ENCODE data around the gene DGCR8.

The DGCR8 gene

DNA sequence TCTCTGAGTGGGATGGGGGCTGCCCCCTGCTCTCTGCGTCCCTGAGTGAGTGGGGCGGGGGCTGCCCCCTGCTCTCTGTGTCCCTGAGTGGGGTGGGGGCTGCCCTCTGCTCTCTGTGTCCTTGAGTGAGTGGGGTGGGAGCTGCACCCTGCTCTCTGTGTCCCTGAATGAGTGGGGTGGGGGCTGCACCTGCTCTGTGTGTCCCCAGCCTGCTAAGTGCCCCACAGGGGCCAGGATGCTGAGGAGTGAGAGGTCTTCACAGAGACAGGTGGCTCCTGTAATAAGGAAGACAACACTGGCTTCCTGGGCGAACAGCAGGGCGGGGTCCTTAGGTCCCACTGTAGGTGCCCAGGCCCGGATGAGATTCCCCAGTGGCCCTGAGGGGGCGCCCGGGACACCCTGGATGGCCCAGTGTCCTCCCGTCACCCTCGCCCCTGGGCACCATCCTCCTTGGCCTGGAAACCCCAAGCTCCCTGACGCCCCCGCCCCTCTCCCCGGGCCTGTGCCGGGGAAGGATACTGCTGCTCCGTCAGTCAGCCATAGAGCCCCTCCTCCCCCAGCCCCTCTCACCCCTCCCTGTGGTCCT is 74.7 kb downstream of the DGCR8 start:
- TF ChIP-seq, protein P1, sequence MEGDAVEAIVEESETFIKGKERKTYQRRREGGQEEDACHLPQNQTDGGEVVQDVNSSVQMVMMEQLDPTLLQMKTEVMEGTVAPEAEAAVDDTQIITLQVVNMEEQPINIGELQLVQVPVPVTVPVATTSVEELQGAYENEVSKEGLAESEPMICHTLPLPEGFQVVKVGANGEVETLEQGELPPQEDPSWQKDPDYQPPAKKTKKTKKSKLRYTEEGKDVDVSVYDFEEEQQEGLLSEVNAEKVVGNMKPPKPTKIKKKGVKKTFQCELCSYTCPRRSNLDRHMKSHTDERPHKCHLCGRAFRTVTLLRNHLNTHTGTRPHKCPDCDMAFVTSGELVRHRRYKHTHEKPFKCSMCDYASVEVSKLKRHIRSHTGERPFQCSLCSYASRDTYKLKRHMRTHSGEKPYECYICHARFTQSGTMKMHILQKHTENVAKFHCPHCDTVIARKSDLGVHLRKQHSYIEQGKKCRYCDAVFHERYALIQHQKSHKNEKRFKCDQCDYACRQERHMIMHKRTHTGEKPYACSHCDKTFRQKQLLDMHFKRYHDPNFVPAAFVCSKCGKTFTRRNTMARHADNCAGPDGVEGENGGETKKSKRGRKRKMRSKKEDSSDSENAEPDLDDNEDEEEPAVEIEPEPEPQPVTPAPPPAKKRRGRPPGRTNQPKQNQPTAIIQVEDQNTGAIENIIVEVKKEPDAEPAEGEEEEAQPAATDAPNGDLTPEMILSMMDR (IDR thresholded peaks at IDR 0.05; ENCODE audit: borderline replicate concordance, control extremely low read depth, extremely low read depth, insufficient read depth, missing control alignments), result no peak
- in situ Hi-C loops (cut with MboI; ENCODE audit: low sequenced_read_pairs, unreplicated experiment), result loop anchor here (10.0 kb wide), 2 partner anchors 100 to 140 kb away; no protein-coding TSS in a partner anchor
- DNase-seq (ENCODE audit: low spot score), result no peak

DNA sequence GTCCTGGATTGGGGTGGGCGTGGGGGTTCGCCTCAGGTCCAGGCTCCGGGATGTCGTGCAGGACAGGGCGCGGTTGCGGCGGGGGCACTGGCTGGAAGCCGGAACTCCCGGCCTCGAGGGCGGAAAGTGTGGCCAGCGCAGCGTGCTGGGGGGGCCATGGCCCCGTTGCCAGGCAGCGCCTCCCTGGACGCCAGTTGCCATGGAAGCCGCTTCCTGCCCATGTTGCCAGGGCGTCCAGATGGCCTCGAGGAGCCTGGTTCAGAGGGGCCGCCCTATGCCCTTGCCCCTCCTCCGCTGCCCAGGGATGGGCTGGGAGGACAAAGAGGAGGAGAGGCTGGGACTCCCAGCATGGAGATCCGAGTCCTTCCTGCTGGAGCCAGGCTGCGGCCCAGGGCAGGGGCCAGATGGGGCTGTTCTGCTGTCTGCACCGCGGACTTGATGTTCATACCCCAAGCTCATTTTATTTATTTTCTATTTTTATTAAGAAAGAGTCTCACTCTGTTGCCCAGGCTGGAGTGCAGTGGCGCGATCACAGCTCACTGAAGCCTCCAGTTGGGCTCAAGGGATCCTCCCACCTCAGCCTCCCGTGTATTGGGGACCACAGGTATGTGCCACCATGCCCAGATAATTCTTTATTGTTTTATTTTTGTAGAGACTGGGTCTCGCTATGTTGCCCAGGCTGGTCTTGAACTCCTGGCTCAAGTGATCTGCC is 75.4 kb downstream of the DGCR8 start:
- no peak for DNase-seq (ENCODE audit: low spot score)
- in situ Hi-C loops (cut with MboI; ENCODE audit: low sequenced_read_pairs, unreplicated experiment), result loop anchor here (10.0 kb wide), 2 partner anchors 99 to 139 kb away; no protein-coding TSS in a partner anchor
- TF ChIP-seq, protein P1 (IDR thresholded peaks at IDR 0.05; ENCODE audit: borderline replicate concordance, control extremely low read depth, extremely low read depth, insufficient read depth, missing control alignments), result no peak

DNA sequence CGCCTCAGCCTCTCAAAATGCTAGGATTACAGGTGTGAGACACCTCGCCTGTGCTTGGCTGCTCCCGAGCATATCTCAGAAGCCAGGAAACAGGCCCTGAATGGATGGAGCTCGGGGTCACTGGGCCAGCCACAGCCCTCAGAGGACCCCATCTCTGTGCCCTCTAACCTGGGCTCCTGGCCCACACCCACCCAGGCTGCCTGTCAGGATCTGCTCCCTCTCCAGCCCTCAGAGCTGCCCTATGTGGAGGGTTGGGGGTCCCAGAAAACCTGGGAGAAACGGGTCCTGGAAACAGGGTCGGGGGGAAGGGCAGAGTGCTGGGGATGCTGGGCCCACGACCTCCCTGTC is 76.0 kb downstream of the DGCR8 start:
- TF ChIP-seq, protein P1 (IDR thresholded peaks at IDR 0.05; ENCODE audit: borderline replicate concordance, control extremely low read depth, extremely low read depth, insufficient read depth, missing control alignments), result no peak
- DNase-seq (ENCODE audit: low spot score), result no peak
- in situ Hi-C loops (cut with MboI; ENCODE audit: low sequenced_read_pairs, unreplicated experiment), result loop anchor here (10.0 kb wide), 2 partner anchors 99 to 139 kb away; no protein-coding TSS in a partner anchor

DNA sequence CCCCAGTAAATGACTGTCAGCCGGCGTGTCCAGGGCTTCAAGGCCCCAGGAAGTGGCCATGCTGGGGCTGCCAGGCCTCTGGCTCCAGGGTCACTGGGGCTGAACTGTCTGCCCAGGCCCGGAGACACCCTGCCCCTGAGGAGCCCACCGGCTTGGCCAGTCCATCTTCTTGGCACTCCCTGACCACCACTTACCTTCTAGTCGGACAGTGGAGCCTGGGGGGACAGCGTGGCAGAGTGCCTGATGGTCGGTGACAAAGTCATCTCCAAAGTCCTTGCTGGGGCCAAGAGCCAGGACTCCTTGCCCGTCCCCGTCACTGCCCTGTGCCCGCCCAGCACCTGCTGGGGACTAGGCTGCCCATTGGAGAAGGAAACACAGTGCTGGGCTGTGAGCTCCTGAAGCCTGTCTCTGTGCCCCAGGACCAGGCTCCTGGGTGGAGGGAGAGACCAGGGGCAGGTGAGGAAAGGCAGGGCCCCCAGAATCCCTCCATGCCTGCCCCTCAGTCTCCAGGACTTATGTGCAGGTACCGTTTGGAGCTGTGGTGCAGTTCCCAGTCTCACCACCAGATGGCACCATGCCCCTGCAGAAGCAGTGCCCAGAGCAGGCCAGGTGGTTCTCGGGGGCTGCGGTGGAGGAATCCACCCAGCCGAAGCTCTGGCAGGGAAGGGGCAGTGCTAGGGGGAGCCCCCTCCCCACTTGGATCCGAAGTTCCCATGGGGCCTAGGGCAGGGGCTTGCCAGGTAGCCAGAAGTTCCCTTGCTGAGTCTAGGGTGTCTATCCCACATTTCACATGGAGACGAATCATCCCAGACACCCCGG is 76.8 kb downstream of the DGCR8 start:
- in situ Hi-C loops (cut with MboI; ENCODE audit: low sequenced_read_pairs, unreplicated experiment), result loop anchor here (10.0 kb wide), 2 partner anchors 98 to 138 kb away; no protein-coding TSS in a partner anchor
- peak; percentile 96 for DNase-seq (ENCODE audit: low spot score)

DNA sequence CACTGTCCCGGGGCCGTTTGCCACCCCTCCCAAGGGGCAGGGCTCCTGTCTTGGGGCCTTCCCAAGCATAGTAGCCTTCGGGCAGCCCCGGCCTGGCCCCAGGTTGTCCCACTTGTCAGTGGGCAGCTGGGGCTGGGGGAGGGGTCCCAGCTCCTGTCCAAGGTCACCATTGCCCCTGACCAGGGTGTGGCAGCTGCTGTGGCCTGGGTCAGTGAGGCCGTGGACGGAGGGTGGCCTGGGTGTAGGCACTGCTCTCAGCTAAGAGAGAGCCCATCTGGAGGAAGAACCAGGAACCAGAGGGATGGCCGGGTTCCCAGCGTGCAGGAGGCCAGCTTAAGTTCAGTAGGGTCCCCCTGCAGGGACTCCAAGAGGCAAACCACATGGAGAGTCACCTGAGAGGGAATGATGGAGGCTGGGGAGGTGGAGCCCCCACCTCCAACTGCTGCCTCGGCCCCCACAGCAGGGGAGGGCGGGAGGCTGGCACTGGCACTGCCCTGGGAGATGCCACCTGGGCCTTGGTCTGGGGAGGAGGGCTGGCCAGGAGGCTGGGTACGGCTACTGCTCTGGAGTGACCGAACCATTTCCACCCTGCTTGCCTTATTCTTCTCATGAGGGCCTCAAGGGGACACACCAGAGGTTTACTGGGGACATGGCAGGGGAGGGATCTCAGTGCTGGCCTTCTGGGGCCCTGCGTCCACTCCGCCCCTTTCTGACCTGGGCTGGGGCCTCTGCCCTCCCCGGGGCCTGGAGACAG is 77.6 kb downstream of the DGCR8 start:
- in situ Hi-C loops (cut with MboI; ENCODE audit: low sequenced_read_pairs, unreplicated experiment), result loop anchor here (10.0 kb wide), 2 partner anchors 97 to 137 kb away; no protein-coding TSS in a partner anchor
- DNase-seq (ENCODE audit: low spot score), result no peak
- TF ChIP-seq, protein P1 (IDR thresholded peaks at IDR 0.05; ENCODE audit: borderline replicate concordance, control extremely low read depth, extremely low read depth, insufficient read depth, missing control alignments), result no peak

More for the DNA sequence above, 76.8 kb downstream of the DGCR8 start:
- TF ChIP-seq, protein P1 (IDR thresholded peaks at IDR 0.05; ENCODE audit: borderline replicate concordance, control extremely low read depth, extremely low read depth, insufficient read depth, missing control alignments), result peak; percentile 97
